Panc1 (cell line): ENCODE measurements around the gene FOXM1. TPM values are rescaled to one million over a fixed set of nuclear protein-coding genes. Genes with fewer than 3 reads are reported as not detected.

ENCODE experiments used
- ATAC-seq: fragments of 200-7000 bp; cut with Tn5 transposase; 2 replicates; pipeline ENCODE4 v1.9.1; 2020; ENCODE audit warnings: mild to moderate bottlenecking, moderate library complexity
- BruUV-seq: library from RNA; stranded (reverse); fragments of 400-500 nt; replicated peaks from 2 replicates; lab custom pipeline; 2021; lab: Mats Ljungman, UMichigan
- CTCF ChIA-PET: fragments of 300-600 bp; sonication (Branson Sonifier 250); formaldehyde crosslinking; loops from one replicate; lab custom pipeline; 2022; ENCODE audit warnings: antibody characterized with exemption; lab: Charles Lee
- POLR2A ChIA-PET: fragments of 300-600 bp; sonication (Branson Sonifier 250); formaldehyde crosslinking; loops from one replicate; lab custom pipeline; 2022; ENCODE audit warnings: antibody characterized with exemption; lab: Charles Lee
- DNase-seq: peaks from one replicate; pipeline ENCODE4 v3.0.0-alpha.2; 2010; ENCODE audit warnings: low read depth, low spot score
- H3K27ac ChIP-seq: 2 replicates; pipeline ENCODE4 v1.5.1; 2011; ENCODE audit warnings: mild to moderate bottlenecking, low read length, inconsistent platforms
- H3K27me3 ChIP-seq: fragments of 200-500 bp; sonication (Bioruptor generic); 2 replicates; pipeline ENCODE4 v1.6.0; 2014; ENCODE audit warnings: low read length, inconsistent platforms; ENCODE audit not compliant: control insufficient read depth, insufficient read depth
- H3K36me3 ChIP-seq: fragments of 200-500 bp; sonication (Bioruptor generic); 2 replicates; pipeline ENCODE4 v1.5.1; 2014; ENCODE audit warnings: inconsistent platforms, mild to moderate bottlenecking, low read length, moderate library complexity; ENCODE audit not compliant: control insufficient read depth, insufficient read depth
- H3K4me1 ChIP-seq: 2 replicates; pipeline ENCODE4 v1.5.1; 2011; ENCODE audit warnings: inconsistent platforms, mild to moderate bottlenecking, low read length, moderate library complexity; ENCODE audit not compliant: control insufficient read depth, insufficient read depth
- H3K4me3 ChIP-seq, 2 experiments: 2 replicates each; pipeline ENCODE4 v1.5.1; 2011 to 2012; ENCODE audit warnings: low read depth in 2 of 2, low read length in 2 of 2, mild to moderate bottlenecking in 2 of 2, inconsistent platforms in 1 of 2, moderate library complexity in 1 of 2
- H3K9me3 ChIP-seq: fragments of 200-500 bp; sonication (Bioruptor generic); 2 replicates; pipeline ENCODE4 v1.5.1; 2014; ENCODE audit warnings: low read depth, mild to moderate bottlenecking, inconsistent platforms, low read length, moderate library complexity; ENCODE audit not compliant: control insufficient read depth, insufficient read depth
- POLR2AphosphoS5 ChIP-seq: IDR thresholded peaks from 2 replicates; pipeline ENCODE4 v1.6.1; 2012; ENCODE audit warnings: mild to moderate bottlenecking, low read depth, low read length, moderate library complexity
- SIN3A ChIP-seq: IDR thresholded peaks from 2 replicates; pipeline ENCODE4 v1.6.1; 2012; ENCODE audit warnings: low read depth, mild to moderate bottlenecking, low read length, moderate library complexity, borderline replicate concordance; ENCODE audit not compliant: insufficient read depth
- TCF7L2 ChIP-seq: IDR thresholded peaks from 2 replicates; pipeline ENCODE4 v1.6.1; 2011; ENCODE audit warnings: mild to moderate bottlenecking, low read depth, low read length, inconsistent platforms
- in situ Hi-C: cut with HindIII; loops from 2 replicates; pipeline ENCODE4 v1.10.0; 2016; ENCODE audit warnings: low sequenced_read_pairs, low pct_unique_long_range_greater_than_20kb
- intact Hi-C: fragments of 100-400 bp; cut with micrococcal nuclease; formaldehyde crosslinking; loops from one replicate; pipeline ENCODE4 v1.10.0; 2022; ENCODE audit not compliant: unreplicated experiment
- total RNA-seq: library from RNA; stranded (reverse); gene quantifications from one replicate; pipeline ENCODE4 v1.2.1, GENCODE V29; 2021; ENCODE audit not compliant: unreplicated experiment
- TF ChIP-seq, protein P1 (sequence below): fragments of 450-650 bp; IDR thresholded peaks from 2 replicates; pipeline ENCODE4 v1.5.1; 2017; ENCODE audit warnings: mild to moderate bottlenecking
- TF ChIP-seq, protein P2 (sequence below), 2 experiments: IDR thresholded peaks; 2 replicates each; pipeline ENCODE4 v1.6.1; 2011 to 2012; ENCODE audit warnings: low read depth in 2 of 2, control low read depth in 1 of 2, low read length in 1 of 2, mild to moderate bottlenecking in 1 of 2, moderate library complexity in 1 of 2; ENCODE audit not compliant: insufficient read depth in 1 of 2

Gene FOXM1
- total RNA-seq, 1 experiment from 2014 or later: 71.2 TPM

DNA sequence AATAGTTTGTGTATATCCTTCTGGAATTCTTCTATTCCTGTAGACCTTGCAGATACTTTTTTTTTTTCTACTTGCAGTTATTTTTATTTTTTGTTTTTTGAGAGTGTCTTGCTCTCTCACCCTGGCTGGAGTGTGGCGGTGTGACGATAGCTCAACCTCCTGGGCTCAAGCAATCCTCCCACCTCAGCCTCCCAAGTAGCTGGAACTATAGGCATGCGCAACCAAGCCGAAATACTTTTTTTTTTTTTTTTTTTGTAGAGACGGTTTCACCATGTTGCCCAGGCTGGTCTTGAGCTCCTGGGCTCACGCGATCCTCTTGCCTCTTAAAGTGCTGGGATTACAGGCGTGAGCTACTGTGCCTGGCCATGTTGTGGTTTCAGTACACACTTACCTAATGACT is 23.7 kb upstream of the FOXM1 start:
- DNase-seq: no peak
- intact Hi-C loops (no loop called here), in situ Hi-C loops (no loop called here)
- H3K9me3 ChIP-seq: no peaks in the 10 kb centered on the region
- ChIA-PET POLR2A (no interaction called here), CTCF (interaction anchor here (0.6 kb wide), 1 partner anchor 1668 kb away, joined by 3 read pairs; no protein-coding TSS in a partner anchor)
- no TSS peak for BruUV-seq
- no peak overlapping the region for H3K4me3 ChIP-seq
- H3K4me1 ChIP-seq: peaks cover 22% of the 10 kb centered on the region
- H3K27me3 ChIP-seq: no peaks in the 10 kb centered on the region
- no peaks in the 10 kb centered on the region; the same call in 1 of the 2 replicates for H3K36me3 ChIP-seq
- no peak overlapping the region for H3K27ac ChIP-seq
- TF ChIP-seq SIN3A: no peak
- no peak for TF ChIP-seq TCF7L2
- TF ChIP-seq, protein P1, sequence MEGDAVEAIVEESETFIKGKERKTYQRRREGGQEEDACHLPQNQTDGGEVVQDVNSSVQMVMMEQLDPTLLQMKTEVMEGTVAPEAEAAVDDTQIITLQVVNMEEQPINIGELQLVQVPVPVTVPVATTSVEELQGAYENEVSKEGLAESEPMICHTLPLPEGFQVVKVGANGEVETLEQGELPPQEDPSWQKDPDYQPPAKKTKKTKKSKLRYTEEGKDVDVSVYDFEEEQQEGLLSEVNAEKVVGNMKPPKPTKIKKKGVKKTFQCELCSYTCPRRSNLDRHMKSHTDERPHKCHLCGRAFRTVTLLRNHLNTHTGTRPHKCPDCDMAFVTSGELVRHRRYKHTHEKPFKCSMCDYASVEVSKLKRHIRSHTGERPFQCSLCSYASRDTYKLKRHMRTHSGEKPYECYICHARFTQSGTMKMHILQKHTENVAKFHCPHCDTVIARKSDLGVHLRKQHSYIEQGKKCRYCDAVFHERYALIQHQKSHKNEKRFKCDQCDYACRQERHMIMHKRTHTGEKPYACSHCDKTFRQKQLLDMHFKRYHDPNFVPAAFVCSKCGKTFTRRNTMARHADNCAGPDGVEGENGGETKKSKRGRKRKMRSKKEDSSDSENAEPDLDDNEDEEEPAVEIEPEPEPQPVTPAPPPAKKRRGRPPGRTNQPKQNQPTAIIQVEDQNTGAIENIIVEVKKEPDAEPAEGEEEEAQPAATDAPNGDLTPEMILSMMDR: no peak
- TF ChIP-seq, protein P2, sequence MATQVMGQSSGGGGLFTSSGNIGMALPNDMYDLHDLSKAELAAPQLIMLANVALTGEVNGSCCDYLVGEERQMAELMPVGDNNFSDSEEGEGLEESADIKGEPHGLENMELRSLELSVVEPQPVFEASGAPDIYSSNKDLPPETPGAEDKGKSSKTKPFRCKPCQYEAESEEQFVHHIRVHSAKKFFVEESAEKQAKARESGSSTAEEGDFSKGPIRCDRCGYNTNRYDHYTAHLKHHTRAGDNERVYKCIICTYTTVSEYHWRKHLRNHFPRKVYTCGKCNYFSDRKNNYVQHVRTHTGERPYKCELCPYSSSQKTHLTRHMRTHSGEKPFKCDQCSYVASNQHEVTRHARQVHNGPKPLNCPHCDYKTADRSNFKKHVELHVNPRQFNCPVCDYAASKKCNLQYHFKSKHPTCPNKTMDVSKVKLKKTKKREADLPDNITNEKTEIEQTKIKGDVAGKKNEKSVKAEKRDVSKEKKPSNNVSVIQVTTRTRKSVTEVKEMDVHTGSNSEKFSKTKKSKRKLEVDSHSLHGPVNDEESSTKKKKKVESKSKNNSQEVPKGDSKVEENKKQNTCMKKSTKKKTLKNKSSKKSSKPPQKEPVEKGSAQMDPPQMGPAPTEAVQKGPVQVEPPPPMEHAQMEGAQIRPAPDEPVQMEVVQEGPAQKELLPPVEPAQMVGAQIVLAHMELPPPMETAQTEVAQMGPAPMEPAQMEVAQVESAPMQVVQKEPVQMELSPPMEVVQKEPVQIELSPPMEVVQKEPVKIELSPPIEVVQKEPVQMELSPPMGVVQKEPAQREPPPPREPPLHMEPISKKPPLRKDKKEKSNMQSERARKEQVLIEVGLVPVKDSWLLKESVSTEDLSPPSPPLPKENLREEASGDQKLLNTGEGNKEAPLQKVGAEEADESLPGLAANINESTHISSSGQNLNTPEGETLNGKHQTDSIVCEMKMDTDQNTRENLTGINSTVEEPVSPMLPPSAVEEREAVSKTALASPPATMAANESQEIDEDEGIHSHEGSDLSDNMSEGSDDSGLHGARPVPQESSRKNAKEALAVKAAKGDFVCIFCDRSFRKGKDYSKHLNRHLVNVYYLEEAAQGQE (IDR thresholded peaks at IDR 0.05; ENCODE audit: insufficient read depth in 1 of 2, low read depth in 2 of 2, low read length in 1 of 2): no peak
- TF ChIP-seq POLR2AphosphoS5: no peak
- ATAC-seq: no peak

DNA sequence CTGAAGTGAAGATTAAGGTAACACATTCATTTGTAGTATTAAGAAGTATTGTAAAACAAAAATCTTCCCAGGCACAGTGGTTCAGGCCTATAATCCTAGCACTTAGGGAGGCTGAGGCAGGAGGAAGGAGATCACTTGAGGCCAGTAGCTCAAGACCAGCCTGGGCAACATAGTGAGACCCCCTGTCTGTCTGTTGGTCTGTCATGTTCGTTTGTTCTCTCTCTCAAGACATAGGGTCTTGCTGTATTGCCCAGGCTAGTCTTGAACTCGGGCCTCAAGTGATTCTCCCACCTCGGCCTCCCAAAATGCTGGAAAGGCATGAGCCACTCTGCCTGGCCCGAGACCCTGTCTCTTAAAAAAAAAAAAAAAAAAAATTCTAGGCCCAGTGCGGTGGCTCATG is 20.4 kb upstream of the FOXM1 start:
- Histone ChIP-seq H3K36me3 (no peaks in the 10 kb centered on the region; the same call in 1 of the 2 replicates), H3K4me1 (peaks cover 19% of the 10 kb centered on the region), H3K9me3 (no peaks in the 10 kb centered on the region), H3K27ac (no peak overlapping the region), H3K4me3 (no peak overlapping the region), H3K27me3 (no peaks in the 10 kb centered on the region)
- ChIA-PET POLR2A (no interaction called here), CTCF (no interaction called here)
- ATAC-seq (no peak), DNase-seq (no peak)
- in situ Hi-C loops: no loop called here
- no TSS peak for BruUV-seq
- TF ChIP-seq, protein P2 (IDR thresholded peaks at IDR 0.05; ENCODE audit: insufficient read depth in 1 of 2, low read depth in 2 of 2, low read length in 1 of 2): no peak
- TF ChIP-seq, protein P1: no peak
- TF ChIP-seq POLR2AphosphoS5 (no peak), SIN3A (no peak), TCF7L2 (no peak)
- intact Hi-C loops: no loop called here
